WTC11 (cell line): ENCODE results near the gene C2CD2. TPM values are rescaled to one million over a fixed set of nuclear protein-coding genes. Genes with fewer than 3 reads are reported as not detected.

Experiments
- ATAC-seq: fragments of 200-7000 bp; cut with Tn5 transposase; 2 replicates; pipeline ENCODE4 v1.10.0; 2021; ENCODE audit warnings: mild to moderate bottlenecking, moderate library complexity
- CTCF ChIA-PET: fragments of 300-600 bp; sonication (Branson Sonifier 250); formaldehyde crosslinking; loops from one replicate; lab custom pipeline; 2021; ENCODE audit warnings: antibody characterized with exemption; lab: Charles Lee
- POLR2A ChIA-PET: fragments of 350-600 bp; sonication (Branson Sonifier 250); formaldehyde crosslinking; loops from one replicate; lab custom pipeline; 2021; ENCODE audit warnings: antibody characterized with exemption; lab: Charles Lee
- DNase-seq: peaks from one replicate; pipeline ENCODE4 v3.0.0; 2021; ENCODE audit warnings: low spot score
- H3K27ac Mint-ChIP-seq: 2 replicates; pipeline ENCODE4 v1.8.0; 2021; ENCODE audit warnings: mixed read lengths
- H3K27me3 Mint-ChIP-seq: 2 replicates; pipeline ENCODE4 v1.8.0; 2021; ENCODE audit warnings: low read depth, mild to moderate bottlenecking, moderate library complexity, mixed read lengths
- H3K36me3 Mint-ChIP-seq: 2 replicates; pipeline ENCODE4 v1.8.0; 2021; ENCODE audit warnings: mixed read lengths
- H3K4me1 Mint-ChIP-seq: 2 replicates; pipeline ENCODE4 v1.8.0; 2022; ENCODE audit warnings: mixed read lengths
- H3K4me3 Mint-ChIP-seq: 2 replicates; pipeline ENCODE4 v1.8.0; 2021; ENCODE audit warnings: mild to moderate bottlenecking, moderate library complexity, mixed read lengths
- H3K9me3 Mint-ChIP-seq: 2 replicates; pipeline ENCODE4 v1.8.0; 2021; ENCODE audit warnings: mixed read lengths
- CREM ChIP-seq: sonication (generic); formaldehyde crosslinking; IDR thresholded peaks from 2 replicates; pipeline ENCODE4 v1.8.1; 2022; ENCODE audit warnings: mild to moderate bottlenecking, missing genetic modification reagents, moderate library complexity
- ELF4 ChIP-seq: sonication (generic); formaldehyde crosslinking; IDR thresholded peaks from 2 replicates; pipeline ENCODE4 v1.8.1; 2022; ENCODE audit warnings: low read depth, mild to moderate bottlenecking, moderate library complexity, missing genetic modification reagents
- GABPB1 ChIP-seq: sonication (generic); formaldehyde crosslinking; IDR thresholded peaks from 2 replicates; pipeline ENCODE4 v1.8.1; 2023; ENCODE audit warnings: mild to moderate bottlenecking, missing genetic modification reagents
- IRF2 ChIP-seq: sonication (generic); formaldehyde crosslinking; IDR thresholded peaks from 2 replicates; pipeline ENCODE4 v1.8.0; 2022; ENCODE audit warnings: low read depth, missing genetic modification reagents, borderline replicate concordance
- JUN ChIP-seq: sonication (generic); formaldehyde crosslinking; IDR thresholded peaks from 2 replicates; pipeline ENCODE4 v1.8.0; 2023; ENCODE audit warnings: mild to moderate bottlenecking, missing genetic modification reagents
- NFATC4 ChIP-seq: fragments of 250-450 bp; sonication (Bioruptor Pico); IDR thresholded peaks from 2 replicates; pipeline ENCODE4 v1.9.0; 2021; ENCODE audit warnings: mild to moderate bottlenecking
- NR1H2 ChIP-seq: sonication (generic); formaldehyde crosslinking; IDR thresholded peaks from 2 replicates; pipeline ENCODE4 v1.9.0; 2021; ENCODE audit warnings: mild to moderate bottlenecking, moderate library complexity, missing genetic modification reagents
- RORB ChIP-seq: fragments of 250-450 bp; sonication (Bioruptor Pico); IDR thresholded peaks from 2 replicates; pipeline ENCODE4 v1.9.0; 2021; ENCODE audit warnings: mild to moderate bottlenecking
- SMAD4 ChIP-seq: sonication (generic); formaldehyde crosslinking; IDR thresholded peaks from 2 replicates; pipeline ENCODE4 v1.8.0; 2022; ENCODE audit warnings: mild to moderate bottlenecking, missing genetic modification reagents
- SOX15 ChIP-seq: fragments of 250-450 bp; sonication (Bioruptor Pico); IDR thresholded peaks from 2 replicates; pipeline ENCODE4 v1.9.0; 2021; ENCODE audit warnings: mild to moderate bottlenecking
- SP1 ChIP-seq: sonication (generic); formaldehyde crosslinking; conservative IDR thresholded peaks from 2 replicates; pipeline ENCODE4 v1.8.1; 2022; ENCODE audit warnings: missing genetic modification reagents
- TCF7 ChIP-seq: sonication (generic); formaldehyde crosslinking; IDR thresholded peaks from 2 replicates; pipeline ENCODE4 v1.8.0; 2022; ENCODE audit warnings: mild to moderate bottlenecking, low read depth, missing genetic modification reagents, moderate library complexity
- ZNF121 ChIP-seq: sonication (generic); formaldehyde crosslinking; IDR thresholded peaks from 2 replicates; pipeline ENCODE4 v1.8.0; 2023; ENCODE audit warnings: missing genetic modification reagents
- total RNA-seq: library from RNA; stranded (reverse); gene quantifications from 3 replicates; pipeline ENCODE4 v1.2.3, GENCODE V29; 2021
- TF ChIP-seq, protein P1 (sequence below): fragments of 200-600 bp; IDR thresholded peaks from 2 replicates; pipeline ENCODE4 v1.8.0; 2022; ENCODE audit warnings: antibody characterized with exemption
- TF ChIP-seq, protein P2 (sequence below): sonication (generic); formaldehyde crosslinking; IDR thresholded peaks from 2 replicates; pipeline ENCODE4 v1.8.1; 2022; ENCODE audit warnings: mild to moderate bottlenecking, moderate library complexity, missing genetic modification reagents
- TF ChIP-seq, protein P3 (sequence below): fragments of 250-450 bp; sonication (Bioruptor Pico); IDR thresholded peaks from 2 replicates; pipeline ENCODE4 v1.9.0; 2021; ENCODE audit warnings: mild to moderate bottlenecking
- TF ChIP-seq, protein P4 (sequence below): sonication (generic); formaldehyde crosslinking; IDR thresholded peaks from 2 replicates; pipeline ENCODE4 v1.8.0; 2022; ENCODE audit warnings: mild to moderate bottlenecking, missing genetic modification reagents
- TF ChIP-seq, protein P5 (sequence below): sonication (generic); formaldehyde crosslinking; conservative IDR thresholded peaks from 2 replicates; pipeline ENCODE4 v1.8.1; 2022; ENCODE audit warnings: mild to moderate bottlenecking, missing genetic modification reagents
- TF ChIP-seq, protein P6 (sequence below): sonication (generic); formaldehyde crosslinking; conservative IDR thresholded peaks from 2 replicates; pipeline ENCODE4 v1.8.1; 2023; ENCODE audit warnings: mild to moderate bottlenecking, low read depth, missing genetic modification reagents, moderate library complexity
- TF ChIP-seq, protein P7 (sequence below): sonication (generic); formaldehyde crosslinking; IDR thresholded peaks from 2 replicates; pipeline ENCODE4 v1.8.1; 2023; ENCODE audit warnings: mild to moderate bottlenecking, moderate library complexity, missing genetic modification reagents

C2CD2 gene
- total RNA-seq, 1 experiment from 2014 or later: 11.2 TPM

DNA sequence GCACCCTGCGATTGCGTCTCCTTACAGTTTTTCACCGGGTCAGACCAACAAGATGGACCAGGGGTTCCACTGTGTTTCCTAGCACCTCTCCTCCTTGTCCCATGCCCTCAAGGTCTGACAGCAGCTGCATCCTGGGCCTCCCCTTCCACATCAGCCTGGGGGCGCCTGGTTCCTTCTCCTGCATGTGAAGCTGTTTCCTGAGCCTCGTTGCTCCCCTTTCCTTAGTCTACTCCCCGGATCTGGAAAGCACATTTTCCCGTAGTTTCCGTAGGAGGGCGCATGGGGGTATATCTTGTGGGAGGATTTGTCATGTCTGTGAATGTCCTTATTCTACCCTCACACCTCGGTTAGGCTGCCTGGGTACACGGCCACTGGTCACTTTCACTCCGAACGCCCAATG, 80.8 kb downstream of the C2CD2 start:
- DNase-seq: peak; percentile 46
- TF ChIP-seq SMAD4 (CRISPR knock-in tag) (no peak), ELF4 (no peak), RORB (CRISPR knock-in tag) (no peak), NFATC4 (CRISPR knock-in tag) (no peak)
- TF ChIP-seq, protein P1, sequence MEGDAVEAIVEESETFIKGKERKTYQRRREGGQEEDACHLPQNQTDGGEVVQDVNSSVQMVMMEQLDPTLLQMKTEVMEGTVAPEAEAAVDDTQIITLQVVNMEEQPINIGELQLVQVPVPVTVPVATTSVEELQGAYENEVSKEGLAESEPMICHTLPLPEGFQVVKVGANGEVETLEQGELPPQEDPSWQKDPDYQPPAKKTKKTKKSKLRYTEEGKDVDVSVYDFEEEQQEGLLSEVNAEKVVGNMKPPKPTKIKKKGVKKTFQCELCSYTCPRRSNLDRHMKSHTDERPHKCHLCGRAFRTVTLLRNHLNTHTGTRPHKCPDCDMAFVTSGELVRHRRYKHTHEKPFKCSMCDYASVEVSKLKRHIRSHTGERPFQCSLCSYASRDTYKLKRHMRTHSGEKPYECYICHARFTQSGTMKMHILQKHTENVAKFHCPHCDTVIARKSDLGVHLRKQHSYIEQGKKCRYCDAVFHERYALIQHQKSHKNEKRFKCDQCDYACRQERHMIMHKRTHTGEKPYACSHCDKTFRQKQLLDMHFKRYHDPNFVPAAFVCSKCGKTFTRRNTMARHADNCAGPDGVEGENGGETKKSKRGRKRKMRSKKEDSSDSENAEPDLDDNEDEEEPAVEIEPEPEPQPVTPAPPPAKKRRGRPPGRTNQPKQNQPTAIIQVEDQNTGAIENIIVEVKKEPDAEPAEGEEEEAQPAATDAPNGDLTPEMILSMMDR: 0 out of 2 replicates have a peak, but pooled peaks have one; percentile 15
- TF ChIP-seq, protein P2, sequence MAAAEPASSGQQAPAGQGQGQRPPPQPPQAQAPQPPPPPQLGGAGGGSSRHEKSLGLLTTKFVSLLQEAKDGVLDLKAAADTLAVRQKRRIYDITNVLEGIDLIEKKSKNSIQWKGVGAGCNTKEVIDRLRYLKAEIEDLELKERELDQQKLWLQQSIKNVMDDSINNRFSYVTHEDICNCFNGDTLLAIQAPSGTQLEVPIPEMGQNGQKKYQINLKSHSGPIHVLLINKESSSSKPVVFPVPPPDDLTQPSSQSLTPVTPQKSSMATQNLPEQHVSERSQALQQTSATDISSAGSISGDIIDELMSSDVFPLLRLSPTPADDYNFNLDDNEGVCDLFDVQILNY (CRISPR knock-in tag): no peak
- TF ChIP-seq, protein P3, sequence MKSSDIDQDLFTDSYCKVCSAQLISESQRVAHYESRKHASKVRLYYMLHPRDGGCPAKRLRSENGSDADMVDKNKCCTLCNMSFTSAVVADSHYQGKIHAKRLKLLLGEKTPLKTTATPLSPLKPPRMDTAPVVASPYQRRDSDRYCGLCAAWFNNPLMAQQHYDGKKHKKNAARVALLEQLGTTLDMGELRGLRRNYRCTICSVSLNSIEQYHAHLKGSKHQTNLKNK (CRISPR knock-in tag): no peak
- TF ChIP-seq, all 79 proteins: peak for 1
- H3K36me3 Mint-ChIP-seq: no peaks in the 10 kb centered on the region
- ChIA-PET POLR2A (no interaction called here), CTCF (interaction anchor here (0.7 to 1.6 kb wide), 5 partner anchors 57 to 386 kb away, joined by 3 to 10 read pairs (median 5); no protein-coding TSS in a partner anchor)
- no peaks in the 10 kb centered on the region for H3K9me3 Mint-ChIP-seq
- H3K27me3 Mint-ChIP-seq: no peaks in the 10 kb centered on the region
- ATAC-seq: peak; percentile 70
- H3K4me3 Mint-ChIP-seq: no peak overlapping the region
- peaks cover 14% of the 10 kb centered on the region for H3K4me1 Mint-ChIP-seq
- H3K27ac Mint-ChIP-seq: no peak overlapping the region

DNA sequence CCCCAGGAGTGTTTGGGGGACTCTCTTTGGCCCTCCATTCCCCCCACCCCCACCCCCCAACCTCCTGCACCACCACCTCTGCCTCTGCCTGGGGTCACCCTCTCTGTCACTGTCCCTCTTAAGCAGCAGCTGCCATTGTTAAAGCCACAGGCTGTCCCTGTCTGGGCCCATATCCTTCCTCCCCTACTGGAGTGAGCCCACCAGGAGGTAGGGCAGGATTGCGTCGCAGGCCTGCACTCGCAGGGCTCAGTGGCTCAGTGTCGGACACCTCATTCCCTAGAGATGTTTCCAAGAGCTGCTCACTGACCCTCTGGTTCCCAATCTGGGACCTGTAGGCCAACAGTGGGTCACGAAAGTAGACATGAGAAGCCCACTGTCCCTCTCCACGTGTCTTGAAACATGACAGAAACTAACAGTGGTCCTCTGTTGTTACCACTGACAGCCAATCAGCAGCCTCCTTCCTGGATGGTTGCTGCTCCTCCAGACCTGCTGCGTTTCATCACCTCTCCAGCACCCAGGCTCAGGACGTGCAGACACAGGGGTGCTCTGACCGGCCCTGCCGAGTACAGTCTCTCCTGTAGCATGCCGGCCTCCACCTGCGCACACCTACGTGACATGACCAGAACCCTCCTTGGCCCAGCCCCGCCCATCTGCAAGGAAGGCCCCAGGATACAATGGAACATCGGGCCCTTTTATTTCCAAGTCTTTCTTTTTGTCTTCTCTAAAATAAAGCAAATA, 82.4 kb downstream of the C2CD2 start:
- Mint-ChIP-seq H3K27me3 (no peaks in the 10 kb centered on the region), H3K4me1 (peaks cover 5% of the 10 kb centered on the region), H3K9me3 (no peaks in the 10 kb centered on the region), H3K36me3 (no peaks in the 10 kb centered on the region), H3K4me3 (no peak overlapping the region), H3K27ac (peak overlapping the region; percentile 27; the same call in 1 of the 2 replicates)
- DNase-seq (no peak), ATAC-seq (no peak)
- TF ChIP-seq TCF7 (CRISPR knock-in tag): no peak
- TF ChIP-seq, protein P4, sequence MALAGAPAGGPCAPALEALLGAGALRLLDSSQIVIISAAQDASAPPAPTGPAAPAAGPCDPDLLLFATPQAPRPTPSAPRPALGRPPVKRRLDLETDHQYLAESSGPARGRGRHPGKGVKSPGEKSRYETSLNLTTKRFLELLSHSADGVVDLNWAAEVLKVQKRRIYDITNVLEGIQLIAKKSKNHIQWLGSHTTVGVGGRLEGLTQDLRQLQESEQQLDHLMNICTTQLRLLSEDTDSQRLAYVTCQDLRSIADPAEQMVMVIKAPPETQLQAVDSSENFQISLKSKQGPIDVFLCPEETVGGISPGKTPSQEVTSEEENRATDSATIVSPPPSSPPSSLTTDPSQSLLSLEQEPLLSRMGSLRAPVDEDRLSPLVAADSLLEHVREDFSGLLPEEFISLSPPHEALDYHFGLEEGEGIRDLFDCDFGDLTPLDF (CRISPR knock-in tag): no peak
- TF ChIP-seq ELF4: no peak
- no peak for TF ChIP-seq SP1 (CRISPR knock-in tag)
- no peak for TF ChIP-seq GABPB1 (CRISPR knock-in tag)
- TF ChIP-seq, protein P5, sequence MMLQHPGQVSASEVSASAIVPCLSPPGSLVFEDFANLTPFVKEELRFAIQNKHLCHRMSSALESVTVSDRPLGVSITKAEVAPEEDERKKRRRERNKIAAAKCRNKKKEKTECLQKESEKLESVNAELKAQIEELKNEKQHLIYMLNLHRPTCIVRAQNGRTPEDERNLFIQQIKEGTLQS: no peak
- no peak for TF ChIP-seq JUN (CRISPR knock-in tag)
- no peak for TF ChIP-seq IRF2 (CRISPR knock-in tag)
- TF ChIP-seq, protein P6, sequence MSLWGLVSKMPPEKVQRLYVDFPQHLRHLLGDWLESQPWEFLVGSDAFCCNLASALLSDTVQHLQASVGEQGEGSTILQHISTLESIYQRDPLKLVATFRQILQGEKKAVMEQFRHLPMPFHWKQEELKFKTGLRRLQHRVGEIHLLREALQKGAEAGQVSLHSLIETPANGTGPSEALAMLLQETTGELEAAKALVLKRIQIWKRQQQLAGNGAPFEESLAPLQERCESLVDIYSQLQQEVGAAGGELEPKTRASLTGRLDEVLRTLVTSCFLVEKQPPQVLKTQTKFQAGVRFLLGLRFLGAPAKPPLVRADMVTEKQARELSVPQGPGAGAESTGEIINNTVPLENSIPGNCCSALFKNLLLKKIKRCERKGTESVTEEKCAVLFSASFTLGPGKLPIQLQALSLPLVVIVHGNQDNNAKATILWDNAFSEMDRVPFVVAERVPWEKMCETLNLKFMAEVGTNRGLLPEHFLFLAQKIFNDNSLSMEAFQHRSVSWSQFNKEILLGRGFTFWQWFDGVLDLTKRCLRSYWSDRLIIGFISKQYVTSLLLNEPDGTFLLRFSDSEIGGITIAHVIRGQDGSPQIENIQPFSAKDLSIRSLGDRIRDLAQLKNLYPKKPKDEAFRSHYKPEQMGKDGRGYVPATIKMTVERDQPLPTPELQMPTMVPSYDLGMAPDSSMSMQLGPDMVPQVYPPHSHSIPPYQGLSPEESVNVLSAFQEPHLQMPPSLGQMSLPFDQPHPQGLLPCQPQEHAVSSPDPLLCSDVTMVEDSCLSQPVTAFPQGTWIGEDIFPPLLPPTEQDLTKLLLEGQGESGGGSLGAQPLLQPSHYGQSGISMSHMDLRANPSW (CRISPR knock-in tag): no peak
- TF ChIP-seq ZNF121 (CRISPR knock-in tag): no peak
- TF ChIP-seq SOX15: no peak
- TF ChIP-seq, protein P7, sequence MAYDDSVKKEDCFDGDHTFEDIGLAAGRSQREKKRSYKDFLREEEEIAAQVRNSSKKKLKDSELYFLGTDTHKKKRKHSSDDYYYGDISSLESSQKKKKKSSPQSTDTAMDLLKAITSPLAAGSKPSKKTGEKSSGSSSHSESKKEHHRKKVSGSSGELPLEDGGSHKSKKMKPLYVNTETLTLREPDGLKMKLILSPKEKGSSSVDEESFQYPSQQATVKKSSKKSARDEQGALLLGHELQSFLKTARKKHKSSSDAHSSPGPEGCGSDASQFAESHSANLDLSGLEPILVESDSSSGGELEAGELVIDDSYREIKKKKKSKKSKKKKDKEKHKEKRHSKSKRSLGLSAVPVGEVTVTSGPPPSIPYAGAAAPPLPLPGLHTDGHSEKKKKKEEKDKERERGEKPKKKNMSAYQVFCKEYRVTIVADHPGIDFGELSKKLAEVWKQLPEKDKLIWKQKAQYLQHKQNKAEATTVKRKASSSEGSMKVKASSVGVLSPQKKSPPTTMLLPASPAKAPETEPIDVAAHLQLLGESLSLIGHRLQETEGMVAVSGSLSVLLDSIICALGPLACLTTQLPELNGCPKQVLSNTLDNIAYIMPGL: no peak
- TF ChIP-seq NR1H2 (CRISPR knock-in tag): no peak
- TF ChIP-seq CREM (CRISPR knock-in tag): no peak
- ChIA-PET POLR2A (no interaction called here), CTCF (no interaction called here)
